Measurements from ENCODE around the gene ATP1A4. TPM values are rescaled to one million over a fixed set of nuclear protein-coding genes. Genes with fewer than 3 reads are reported as not detected.

The ATP1A4 gene
- total and polyA plus RNA-seq, 2 of the 8 experiments (the other 6 are each of a cell fraction or from before 2014, with no cell fraction given) = 0.48 to 0.61 TPM

GRCh38 chr1:160217481-160218051 lies 66.2 kb downstream of the ATP1A4 start:
- no peak overlapping the region for H3K18ac ChIP-seq (ENCODE audit: extremely low read depth, low read length)
- H3K56ac ChIP-seq (replicated peaks; ENCODE audit: insufficient read length, low read depth, low read length) = no peak overlapping the region
- no peak overlapping the region for H2BK20ac ChIP-seq (ENCODE audit: low read length)
- ChIA-PET POLR2A (ENCODE audit: partially characterized antibody) (interaction anchor here (0.9 to 5.1 kb wide), 6 partner anchors 10 to 138 kb away, joined by 3 to 44 read pairs (median 4); partner anchors contain the start of gene CASQ1), CTCF (ENCODE audit: partially characterized antibody) (interaction anchor here (1.2 to 7.4 kb wide), 9 partner anchors 11 to 171 kb away, joined by 3 to 105 read pairs (median 70); partner anchors contain the start of genes CASQ1 and PEA15)
- H2BK120ac ChIP-seq (replicated peaks; ENCODE audit: low read depth, low read length) = no peak overlapping the region
- no peak overlapping the region for H2BK15ac ChIP-seq (ENCODE audit: low read length)
- H2AK5ac ChIP-seq (ENCODE audit: low read depth, low read length) = no peak overlapping the region
- peaks cover 30 to 82% (median 71%) of the 10 kb centered on the region in 4 experiments for H3K36me3 ChIP-seq (ENCODE audit: control insufficient read depth in 2 of 4, insufficient read depth in 4 of 4, low read length in 3 of 4)
- H3K9ac ChIP-seq (replicated peaks in 1 of 4; ENCODE audit: extremely low read depth in 1 of 4, low read depth in 3 of 4, low read length in 3 of 4) = no peak overlapping the region
- no peak overlapping the region for H3K27ac ChIP-seq (ENCODE audit: low read depth, low read length)
- no peaks in the 10 kb centered on the region for H3K23me2 ChIP-seq (ENCODE audit: low read depth, low read length)
- H3K79me1 ChIP-seq (ENCODE audit: low read depth, low read length) = no peaks in the 10 kb centered on the region
- peaks cover 2 to 4% of the 10 kb centered on the region in 2 experiments for H4K20me1 ChIP-seq (replicated peaks in 1 of 2; ENCODE audit: control insufficient read depth in 1 of 2, insufficient read depth in 2 of 2, low read length in 2 of 2)
- H3K9me3 ChIP-seq (ENCODE audit: insufficient read depth in 2 of 2, low read depth in 1 of 2, low read length in 1 of 2) = no peaks in the 10 kb centered on the region
- no peak overlapping the region for H3K23ac ChIP-seq (ENCODE audit: insufficient read length)
- no peak overlapping the region for H2AFZ ChIP-seq (ENCODE audit: low read length)
- H2BK12ac ChIP-seq (ENCODE audit: low read depth, low read length) = no peak overlapping the region
- H3K4me3 ChIP-seq (ENCODE audit: extremely low read depth in 1 of 4, insufficient read depth in 2 of 4, low read depth in 3 of 4, low read length in 4 of 4) = no peak overlapping the region
- H3K27me3 ChIP-seq (replicated peaks in 1 of 4; ENCODE audit: control insufficient read depth in 3 of 4, extremely low read depth in 1 of 4, insufficient read depth in 3 of 4, low read length in 3 of 4) = no peaks in the 10 kb centered on the region
- DNase-seq (ENCODE audit: low read depth in 1 of 2, low spot score in 2 of 2) = no peak
- H3K14ac ChIP-seq (ENCODE audit: insufficient read length) = no peak overlapping the region
- 85% methylated on average over 10 of the region's 10 CpGs; no CpG with 5 or more reads in 1 of the 2 experiments for WGBS, 2 experiments (ENCODE audit: extremely low coverage in 1 of 2, insufficient coverage in 1 of 2, insufficient read length in 1 of 2, insufficient replicate concordance in 2 of 2, low coverage in 1 of 2, low lambda C conversion rate in 2 of 2, missing lambda C conversion rate in 1 of 2)
- H4K91ac ChIP-seq (replicated peaks; ENCODE audit: insufficient read length, low read length) = no peak overlapping the region
- H3K4ac ChIP-seq (replicated peaks; ENCODE audit: insufficient read length, low read depth, low read length) = no peak overlapping the region
- FAIRE-seq = no peak
- H3K4me1 ChIP-seq (replicated peaks in 1 of 4; ENCODE audit: control insufficient read depth in 3 of 4, insufficient read depth in 4 of 4, low read length in 3 of 4) = no peaks in the 10 kb centered on the region
- 0 out of 2 replicates have a peak overlapping the region, but pooled peaks have one; percentile 14 for H2BK5ac ChIP-seq (ENCODE audit: low read depth, low read length)
- no peak overlapping the region for H3K4me2 ChIP-seq (ENCODE audit: insufficient read depth in 1 of 2, low read depth in 2 of 2, low read length in 2 of 2)
- H4K5ac ChIP-seq (ENCODE audit: insufficient read length, low read depth, low read length) = no peak overlapping the region
- H3K79me2 ChIP-seq (ENCODE audit: control insufficient read depth in 1 of 2, insufficient read depth in 2 of 2, low read length in 2 of 2) = no peaks in the 10 kb centered on the region
- no peak overlapping the region for H4K8ac ChIP-seq (ENCODE audit: extremely low read depth, insufficient read depth, low read length)
- TF ChIP-seq GTF2F1 (IDR thresholded peaks at IDR 0.05; ENCODE audit: borderline replicate concordance, low read depth, low read length) (no peak), CTCF (IDR thresholded peaks at IDR 0.05; ENCODE audit: control extremely low read depth in 1 of 3, insufficient read depth in 1 of 3, low read depth in 1 of 3, low read length in 3 of 3) (no peak), ASH2L (IDR thresholded peaks at IDR 0.05; ENCODE audit: low read length) (no peak), POU5F1 (IDR thresholded peaks at IDR 0.05; ENCODE audit: low read depth, low read length) (no peak), YY1 (IDR thresholded peaks at IDR 0.05; ENCODE audit: low read depth, low read length) (no peak), RNF2 (IDR thresholded peaks at IDR 0.05; ENCODE audit: borderline replicate concordance, low read depth, low read length, missing control alignments, poor library complexity, severe bottlenecking) (no peak), GABPA (IDR thresholded peaks at IDR 0.05; ENCODE audit: borderline replicate concordance, insufficient read depth, low read length) (no peak), HDAC6 (IDR thresholded peaks at IDR 0.05; ENCODE audit: low read depth, low read length) (no peak), RFX5 (IDR thresholded peaks at IDR 0.05; ENCODE audit: borderline replicate concordance, low read depth, low read length) (no peak)
